Smooth muscle cell of the brain vasculature (primary cell): ENCODE results near the gene KIAA2012.
"Not testable (repeated sequence)": the region's sequence is repeated elsewhere in the genome, so short reads cannot be mapped to it uniquely, and the experiment has no call there.

Experiments
- DNase-seq: peaks from one replicate; pipeline ENCODE4 v3.0.0-alpha.2; 2012; ENCODE audit warnings: low read depth, low spot score

Gene KIAA2012

GRCh38 chr2:202193881-202194353 is 120.9 kb downstream of the KIAA2012 start:
- DNase-seq = no peak

GRCh38 chr2:202194418-202194817 is 121.4 kb downstream of the KIAA2012 start:
- no peak for DNase-seq

- DNase-seq = no peak
Observed at GRCh38 chr2:202196727-202197126, 123.7 kb downstream of the KIAA2012 start.

- DNase-seq = no peak
Observed at GRCh38 chr2:202201220-202202160, 128.4 kb downstream of the KIAA2012 start.

GRCh38 chr2:202203348-202203747 is 130.3 kb downstream of the KIAA2012 start:
- no peak for DNase-seq

GRCh38 chr2:202204855-202205254 is 131.8 kb downstream of the KIAA2012 start:
- DNase-seq = no peak

- no peak for DNase-seq
Observed at GRCh38 chr2:202208526-202208925, 135.5 kb downstream of the KIAA2012 start.

GRCh38 chr2:202215179-202215578 is 142.1 kb downstream of the KIAA2012 start:
- no peak for DNase-seq

- no peak for DNase-seq
Observed at GRCh38 chr2:202221873-202222272, 148.8 kb downstream of the KIAA2012 start.

- DNase-seq = no peak
Observed at GRCh38 chr2:202237787-202238233, 164.8 kb downstream of the KIAA2012 start.

- peak; percentile 53 for DNase-seq
Observed at GRCh38 chr2:202238234-202239197, 165.5 kb downstream of the KIAA2012 start, which contains the start of gene SUMO1. SUMO1 (minus strand) TSS chr2:202238597; CDS start chr2:202238451, 146 bp downstream.

- DNase-seq = not testable (repeated sequence)
Observed at GRCh38 chr2:202247710-202248109, 174.7 kb downstream of the KIAA2012 start.

- no peak for DNase-seq
Observed at GRCh38 chr2:202249521-202250253, 176.6 kb downstream of the KIAA2012 start.

- DNase-seq = no peak
Observed at GRCh38 chr2:202251494-202251893, 178.4 kb downstream of the KIAA2012 start.
